GM23248 (cell line): ENCODE measurements around the gene GHR. TPM values are rescaled to one million over a fixed set of nuclear protein-coding genes. Genes with fewer than 3 reads are reported as not detected.

ENCODE experiments used
- DNase-seq: peaks from one replicate; pipeline ENCODE4 v3.0.0-alpha.2; 2015
- H2AFZ ChIP-seq: fragments of 200-600 bp; sonication (generic); 2 replicates; pipeline ENCODE4 v1.6.1; 2016; ENCODE audit warnings: antibody characterized with exemption
- H3F3A ChIP-seq: fragments of 200-600 bp; sonication (generic); 2 replicates; pipeline ENCODE4 v1.6.1; 2016; ENCODE audit warnings: mild to moderate bottlenecking, antibody characterized with exemption, mixed run types; ENCODE audit not compliant: insufficient read depth
- H3K27ac ChIP-seq: fragments of 200-600 bp; sonication (generic); 2 replicates; pipeline ENCODE4 v1.5.1; 2016; ENCODE audit warnings: mild to moderate bottlenecking
- H3K27me3 ChIP-seq: fragments of 200-600 bp; sonication (generic); replicated peaks from 2 replicates; pipeline ENCODE4 v1.6.1; 2016; ENCODE audit warnings: mild to moderate bottlenecking; ENCODE audit not compliant: insufficient read depth
- H3K36me3 ChIP-seq: fragments of 200-600 bp; sonication (generic); 2 replicates; pipeline ENCODE4 v1.6.1; 2016; ENCODE audit warnings: low read depth, mild to moderate bottlenecking
- H3K4me1 ChIP-seq: fragments of 200-600 bp; sonication (generic); 2 replicates; pipeline ENCODE4 v1.6.1; 2016; ENCODE audit warnings: mild to moderate bottlenecking; ENCODE audit not compliant: insufficient read depth
- H3K4me2 ChIP-seq: fragments of 200-600 bp; sonication (generic); one replicate; pipeline ENCODE4 v1.6.1; 2016; ENCODE audit warnings: mild to moderate bottlenecking; ENCODE audit not compliant: unreplicated experiment
- H3K4me3 ChIP-seq: fragments of 200-600 bp; sonication (generic); 2 replicates; pipeline ENCODE4 v1.5.1; 2016; ENCODE audit warnings: mild to moderate bottlenecking
- H3K79me2 ChIP-seq: fragments of 200-600 bp; sonication (generic); 2 replicates; pipeline ENCODE4 v1.6.1; 2016; ENCODE audit warnings: mild to moderate bottlenecking; ENCODE audit not compliant: insufficient read depth
- H3K9ac ChIP-seq: fragments of 200-600 bp; sonication (generic); 2 replicates; pipeline ENCODE4 v1.6.1; 2016; ENCODE audit warnings: mild to moderate bottlenecking
- H3K9me2 ChIP-seq: fragments of 200-600 bp; sonication (generic); 2 replicates; pipeline ENCODE4 v1.6.1; 2016; ENCODE audit warnings: mixed run types, mild to moderate bottlenecking, moderate library complexity; ENCODE audit not compliant: insufficient read depth
- H3K9me3 ChIP-seq: fragments of 200-600 bp; sonication (generic); one replicate; pipeline ENCODE4 v1.6.1; 2017; ENCODE audit warnings: low read depth
- H4K20me1 ChIP-seq: fragments of 200-600 bp; sonication (generic); 2 replicates; pipeline ENCODE4 v1.6.0; 2016; ENCODE audit not compliant: insufficient read depth
- EZH2 ChIP-seq: fragments of 200-600 bp; sonication (generic); IDR thresholded peaks from 2 replicates; pipeline ENCODE4 v1.6.1; 2018; ENCODE audit warnings: antibody characterized with exemption, mild to moderate bottlenecking; ENCODE audit not compliant: insufficient read depth, poor library complexity, severe bottlenecking
- EZH2phosphoT487 ChIP-seq: fragments of 200-600 bp; sonication (generic); IDR thresholded peaks from 2 replicates; pipeline ENCODE4 v1.6.1; 2018; ENCODE audit warnings: antibody characterized with exemption, moderate library complexity, mild to moderate bottlenecking, low read depth; ENCODE audit not compliant: insufficient read depth
- WGBS, 2 experiments: methylation state at CpG; one replicate each; pipeline ENCODE4 v1.1.6; 2015 to 2017; ENCODE audit warnings: low lambda C conversion rate in 2 of 2, low coverage in 1 of 2; ENCODE audit errors: missing lambda C conversion rate in 2 of 2; 5-methylcytosine and 5-hydroxymethylcytosine counted together
- in situ Hi-C: fragments of 300-500 bp; cut with MboI; formaldehyde crosslinking; loops from 2 replicates; pipeline ENCODE4 v1.15.0; 2020
- polyA plus RNA-seq: library from polyadenylated mRNA; unstranded; fragments of >200 nt; fragmentation: Nextera tagmentation; extraction: Ambion mirVana; gene quantifications from 2 replicates; pipeline ENCODE4 v1.2.1, GENCODE V29; 2016
- total RNA-seq: library from RNA; depleted of rRNA; stranded (reverse); fragments of >200 nt; shearing (Covaris generic); gene quantifications from 2 replicates; pipeline ENCODE4 v1.2.3, GENCODE V29; 2014

GHR gene
- total and polyA plus RNA-seq, 2 experiments from 2014 or later: 0.64 to 1.5 TPM

GRCh38 chr5:42496397-42497156 is 73.3 kb downstream of the GHR start:
- no peak overlapping the region for H2AFZ ChIP-seq
- H3K79me2 ChIP-seq: no peaks in the 10 kb centered on the region
- H3K9me3 ChIP-seq: no peaks in the 10 kb centered on the region
- no peak overlapping the region for H3K4me2 ChIP-seq
- no peaks in the 10 kb centered on the region for H3K27me3 ChIP-seq
- no peaks in the 10 kb centered on the region for H3K9me2 ChIP-seq
- no peaks in the 10 kb centered on the region for H3F3A ChIP-seq
- in situ Hi-C loops: no loop called here
- H3K4me3 ChIP-seq: no peak overlapping the region
- H3K9ac ChIP-seq: no peak overlapping the region
- H3K4me1 ChIP-seq: no peaks in the 10 kb centered on the region
- no peak for DNase-seq
- no peak overlapping the region for H3K27ac ChIP-seq
- H4K20me1 ChIP-seq: no peaks in the 10 kb centered on the region
- 81 to 88% methylated on average over 4 of the region's 4 CpGs for WGBS, 2 experiments
- no peak for TF ChIP-seq EZH2phosphoT487
- TF ChIP-seq EZH2: no peak
- H3K36me3 ChIP-seq: no peaks in the 10 kb centered on the region

- no peak overlapping the region for H2AFZ ChIP-seq
- in situ Hi-C loops: no loop called here
- no peaks in the 10 kb centered on the region for H3K27me3 ChIP-seq
- H3K9ac ChIP-seq: no peak overlapping the region
- no peak overlapping the region for H3K4me3 ChIP-seq
- no peak for DNase-seq
- WGBS, 2 experiments: 50 to 58% methylated on average over 1 of the region's 1 CpG
- no peaks in the 10 kb centered on the region for H3F3A ChIP-seq
- TF ChIP-seq EZH2 (no peak), EZH2phosphoT487 (no peak)
- no peaks in the 10 kb centered on the region for H3K36me3 ChIP-seq
- no peak overlapping the region for H3K27ac ChIP-seq
- H3K79me2 ChIP-seq: no peaks in the 10 kb centered on the region
- H4K20me1 ChIP-seq: no peaks in the 10 kb centered on the region
- no peaks in the 10 kb centered on the region; the same call in 1 of the 2 replicates for H3K4me1 ChIP-seq
- H3K9me3 ChIP-seq: no peaks in the 10 kb centered on the region
- H3K4me2 ChIP-seq: no peak overlapping the region
- no peaks in the 10 kb centered on the region for H3K9me2 ChIP-seq
Observed at GRCh38 chr5:42498000-42498399, 74.8 kb downstream of the GHR start.

GRCh38 chr5:42499016-42499415 is 75.8 kb downstream of the GHR start:
- H3K9me3 ChIP-seq: no peaks in the 10 kb centered on the region
- no peaks in the 10 kb centered on the region for H3K36me3 ChIP-seq
- no peak overlapping the region for H3K9ac ChIP-seq
- no peaks in the 10 kb centered on the region for H3F3A ChIP-seq
- no peak for TF ChIP-seq EZH2
- no peak for TF ChIP-seq EZH2phosphoT487
- DNase-seq: no peak
- H3K4me2 ChIP-seq: no peak overlapping the region
- H3K4me1 ChIP-seq: no peaks in the 10 kb centered on the region; the same call in 1 of the 2 replicates
- no peaks in the 10 kb centered on the region for H3K79me2 ChIP-seq
- H3K27me3 ChIP-seq: no peaks in the 10 kb centered on the region
- H2AFZ ChIP-seq: no peak overlapping the region
- no peaks in the 10 kb centered on the region for H4K20me1 ChIP-seq
- in situ Hi-C loops: no loop called here
- no peak overlapping the region for H3K27ac ChIP-seq
- H3K4me3 ChIP-seq: no peak overlapping the region
- WGBS, 2 experiments: 42% methylated on average over 3 of the region's 3 CpGs
- no peaks in the 10 kb centered on the region for H3K9me2 ChIP-seq

- Histone ChIP-seq H3K4me1 (no peaks in the 10 kb centered on the region; the same call in 1 of the 2 replicates), H3K9me3 (no peaks in the 10 kb centered on the region), H3K36me3 (no peaks in the 10 kb centered on the region), H3K27me3 (no peaks in the 10 kb centered on the region), H3K4me3 (no peak overlapping the region), H2AFZ (no peak overlapping the region), H4K20me1 (no peaks in the 10 kb centered on the region), H3K4me2 (no peak overlapping the region), H3K9ac (no peak overlapping the region), H3F3A (no peaks in the 10 kb centered on the region), H3K27ac (no peak overlapping the region), H3K79me2 (no peaks in the 10 kb centered on the region), H3K9me2 (no peaks in the 10 kb centered on the region)
- 61 to 64% methylated on average over 6 of the region's 6 CpGs for WGBS, 2 experiments
- TF ChIP-seq EZH2 (no peak), EZH2phosphoT487 (no peak)
- in situ Hi-C loops: no loop called here
- DNase-seq: no peak
Observed at GRCh38 chr5:42500003-42500599, 76.9 kb downstream of the GHR start.
